IPS-15b (cell line): ENCODE data around the gene CCL19.

Source experiments
- H3K27me3 ChIP-seq: one replicate; pipeline ENCODE4 v1.6.1; 2013; ENCODE audit warnings: low read length; ENCODE audit not compliant: control insufficient read depth, insufficient read depth
- H3K36me3 ChIP-seq: one replicate; pipeline ENCODE4 v1.6.1; 2013; ENCODE audit warnings: low read length; ENCODE audit not compliant: control insufficient read depth, insufficient read depth
- H3K4me1 ChIP-seq: one replicate; pipeline ENCODE4 v1.6.1; 2013; ENCODE audit warnings: mild to moderate bottlenecking, low read length; ENCODE audit not compliant: control insufficient read depth, insufficient read depth
- H3K4me3 ChIP-seq: one replicate; pipeline ENCODE4 v1.5.1; 2013; ENCODE audit warnings: low read depth, low read length
- H3K9ac ChIP-seq: one replicate; pipeline ENCODE4 v1.6.1; 2013; ENCODE audit warnings: low read depth, mild to moderate bottlenecking, low read length
- H3K9me3 ChIP-seq: one replicate; pipeline ENCODE4 v1.6.1; 2013; ENCODE audit warnings: mild to moderate bottlenecking, low read length; ENCODE audit not compliant: control insufficient read depth, insufficient read depth

The CCL19 gene

GRCh38 chr9:34671307-34671706 is 19.8 kb downstream of the CCL19 start:
- no peaks in the 10 kb centered on the region for H3K9me3 ChIP-seq
- H3K9ac ChIP-seq: no peak overlapping the region
- no peaks in the 10 kb centered on the region for H3K27me3 ChIP-seq

GRCh38 chr9:34669809-34670562 is 21.1 kb downstream of the CCL19 start:
- H3K36me3 ChIP-seq: peaks cover 3% of the 10 kb centered on the region
- no peaks in the 10 kb centered on the region for H3K27me3 ChIP-seq
- H3K4me1 ChIP-seq: no peaks in the 10 kb centered on the region
- H3K9ac ChIP-seq: no peak overlapping the region
- H3K4me3 ChIP-seq: no peak overlapping the region
- H3K9me3 ChIP-seq: no peaks in the 10 kb centered on the region

More at GRCh38 chr9:34671307-34671706, 19.8 kb downstream of the CCL19 start:
- H3K36me3 ChIP-seq: peaks cover 3% of the 10 kb centered on the region
- H3K4me1 ChIP-seq: no peaks in the 10 kb centered on the region
- no peak overlapping the region for H3K4me3 ChIP-seq

GRCh38 chr9:34665381-34666250 is 25.5 kb downstream of the CCL19 start:
- Histone ChIP-seq H3K4me3 (peak overlapping the region; percentile 96), H3K9ac (peak overlapping the region; percentile 90), H3K36me3 (peaks cover 3% of the 10 kb centered on the region), H3K9me3 (no peaks in the 10 kb centered on the region), H3K4me1 (peaks cover 2% of the 10 kb centered on the region), H3K27me3 (no peaks in the 10 kb centered on the region)

- peak overlapping the region; percentile 37 for H3K9ac ChIP-seq
- no peaks in the 10 kb centered on the region for H3K9me3 ChIP-seq
Observed at GRCh38 chr9:34665067-34665380, 26.1 kb downstream of the CCL19 start.

GRCh38 chr9:34664281-34665066 is 26.6 kb downstream of the CCL19 start:
- no peaks in the 10 kb centered on the region for H3K27me3 ChIP-seq
- H3K9ac ChIP-seq: peak overlapping the region; percentile 37
- peaks cover 2% of the 10 kb centered on the region for H3K4me1 ChIP-seq
- peak overlapping the region; percentile 76 for H3K4me3 ChIP-seq
- peaks cover 3% of the 10 kb centered on the region for H3K36me3 ChIP-seq
- H3K9me3 ChIP-seq: no peaks in the 10 kb centered on the region

More at GRCh38 chr9:34665067-34665380, 26.1 kb downstream of the CCL19 start:
- Histone ChIP-seq H3K27me3 (no peaks in the 10 kb centered on the region), H3K36me3 (peaks cover 3% of the 10 kb centered on the region), H3K4me1 (peaks cover 2% of the 10 kb centered on the region), H3K4me3 (peak overlapping the region; percentile 76)

- peaks cover 2% of the 10 kb centered on the region for H3K4me1 ChIP-seq
- H3K4me3 ChIP-seq: no peak overlapping the region
- no peaks in the 10 kb centered on the region for H3K36me3 ChIP-seq
- H3K9ac ChIP-seq: no peak overlapping the region
- H3K9me3 ChIP-seq: no peaks in the 10 kb centered on the region
- H3K27me3 ChIP-seq: no peaks in the 10 kb centered on the region
Observed at GRCh38 chr9:34663303-34663605, 27.8 kb downstream of the CCL19 start.

- Histone ChIP-seq H3K9ac (no peak within 1 kb of the TSS), H3K36me3 (no peaks in the 10 kb centered on the region), H3K27me3 (no peaks in the 10 kb centered on the region), H3K9me3 (no peaks in the 10 kb centered on the region), H3K4me3 (no peak within 1 kb of the TSS), H3K4me1 (peaks cover 2% of the 10 kb centered on the region)
Observed at GRCh38 chr9:34662526-34663302, 28.4 kb downstream of the CCL19 start, which contains the start of gene CCL27. CCL27 (minus strand) TSS chr9:34662657; CDS start chr9:34662633, 24 bp downstream.

GRCh38 chr9:34659592-34660253 is 31.4 kb downstream of the CCL19 start:
- H3K27me3 ChIP-seq: no peaks in the 10 kb centered on the region
- H3K9me3 ChIP-seq: no peaks in the 10 kb centered on the region
- H3K4me1 ChIP-seq: peaks cover 2% of the 10 kb centered on the region
- no peaks in the 10 kb centered on the region for H3K36me3 ChIP-seq
- H3K4me3 ChIP-seq: no peak overlapping the region
- no peak overlapping the region for H3K9ac ChIP-seq

GRCh38 chr9:34658461-34658860 is 32.6 kb downstream of the CCL19 start:
- Histone ChIP-seq H3K9ac (no peak overlapping the region), H3K27me3 (no peaks in the 10 kb centered on the region), H3K4me1 (peaks cover 6% of the 10 kb centered on the region), H3K9me3 (no peaks in the 10 kb centered on the region), H3K4me3 (no peak overlapping the region), H3K36me3 (no peaks in the 10 kb centered on the region)

- H3K9ac ChIP-seq: no peak overlapping the region
- no peak overlapping the region for H3K4me3 ChIP-seq
- no peaks in the 10 kb centered on the region for H3K27me3 ChIP-seq
- H3K9me3 ChIP-seq: no peaks in the 10 kb centered on the region
- H3K36me3 ChIP-seq: no peaks in the 10 kb centered on the region
- peaks cover 12% of the 10 kb centered on the region for H3K4me1 ChIP-seq
Observed at GRCh38 chr9:34656992-34657391, 34.1 kb downstream of the CCL19 start.
